IgD-negative memory B cell (primary cell): ENCODE data around the gene ELOVL4. TPM values are rescaled to one million over a fixed set of nuclear protein-coding genes. Genes with fewer than 3 reads are reported as not detected.

Experiments used
- H3K27ac Mint-ChIP-seq, 3 donors: one replicate each; pipeline ENCODE4 v1.8.0; 2020 to 2022; ENCODE audit warnings: mild to moderate bottlenecking in 3 of 3, mixed read lengths in 3 of 3, moderate library complexity in 1 of 3
- H3K27me3 Mint-ChIP-seq: one replicate; pipeline ENCODE4 v1.8.0; 2021; ENCODE audit warnings: mixed read lengths
- H3K36me3 Mint-ChIP-seq: one replicate; pipeline ENCODE4 v1.8.0; 2020; ENCODE audit warnings: mild to moderate bottlenecking, mixed read lengths
- H3K4me1 Mint-ChIP-seq, 3 donors: one replicate each; pipeline ENCODE4 v1.8.0; 2020 to 2022; ENCODE audit warnings: mixed read lengths in 3 of 3, mild to moderate bottlenecking in 1 of 3
- H3K4me3 Mint-ChIP-seq, 4 donors: one replicate each; pipeline ENCODE4 v1.8.0; 2020 to 2022; ENCODE audit warnings: mild to moderate bottlenecking in 4 of 4, mixed read lengths in 4 of 4, moderate library complexity in 3 of 4
- H3K9me3 Mint-ChIP-seq, 3 donors: one replicate each; pipeline ENCODE4 v1.8.0; 2020 to 2021; ENCODE audit warnings: mixed read lengths in 3 of 3, mild to moderate bottlenecking in 1 of 3
- polyA plus RNA-seq: library from polyadenylated mRNA; unstranded; fragments of 300-500 nt; fragmentation: Illumina TruSeq; gene quantifications from one replicate; pipeline ENCODE4 v1.2.3, GENCODE V29; 2021

The ELOVL4 gene
- polyA plus RNA-seq, 1 donor from 2014 or later, result not detected

- Mint-ChIP-seq H3K4me3 (no peak overlapping the region), H3K27me3 (peaks cover 33% of the 10 kb centered on the region), H3K36me3 (no peaks in the 10 kb centered on the region), H3K27ac (no peak overlapping the region), H3K9me3 (no peaks in the 10 kb centered on the region), H3K4me1 (peaks cover 11 to 13% (median 11%) of the 10 kb centered on the region in 3 donors)
These were observed 4.2 kb downstream of the ELOVL4 start for GRCh38 chr6:79943133-79943532.

GRCh38 chr6:79941489-79942151, 5.7 kb downstream of the ELOVL4 start:
- H3K4me1 Mint-ChIP-seq, result peaks cover 5 to 8% (median 5%) of the 10 kb centered on the region in 3 donors

GRCh38 chr6:79928478-79928998, 18.8 kb downstream of the ELOVL4 start:
- peaks cover 2% of the 10 kb centered on the region for H3K36me3 Mint-ChIP-seq
- H3K27ac Mint-ChIP-seq, result no peak overlapping the region
- H3K4me1 Mint-ChIP-seq, result peaks cover 0 to under 1% (median 0%) of the 10 kb centered on the region in 3 donors
- peaks cover 10% of the 10 kb centered on the region for H3K27me3 Mint-ChIP-seq
- H3K4me3 Mint-ChIP-seq, result no peak overlapping the region
- peaks cover 0 to 1% (median 0%) of the 10 kb centered on the region in 3 donors for H3K9me3 Mint-ChIP-seq

More at GRCh38 chr6:79941489-79942151, 5.7 kb downstream of the ELOVL4 start:
- no peaks in the 10 kb centered on the region for H3K36me3 Mint-ChIP-seq
- H3K27ac Mint-ChIP-seq, result no peak overlapping the region
- H3K4me3 Mint-ChIP-seq, result no peak overlapping the region
- H3K27me3 Mint-ChIP-seq, result peaks cover 26% of the 10 kb centered on the region
- H3K9me3 Mint-ChIP-seq, result no peaks in the 10 kb centered on the region

GRCh38 chr6:79927758-79928157, 19.6 kb downstream of the ELOVL4 start:
- Mint-ChIP-seq H3K27ac (no peak overlapping the region), H3K4me3 (no peak overlapping the region), H3K4me1 (peaks cover 0 to 3% (median 0%) of the 10 kb centered on the region in 3 donors), H3K27me3 (peaks cover 8% of the 10 kb centered on the region), H3K36me3 (peaks cover 2% of the 10 kb centered on the region), H3K9me3 (no peaks in the 10 kb centered on the region)

GRCh38 chr6:79923270-79923669, 24.1 kb downstream of the ELOVL4 start:
- Mint-ChIP-seq H3K9me3 (no peaks in the 10 kb centered on the region), H3K36me3 (no peaks in the 10 kb centered on the region), H3K27ac (no peak overlapping the region), H3K4me3 (no peak overlapping the region), H3K4me1 (peaks cover 0 to 3% (median 0%) of the 10 kb centered on the region in 3 donors), H3K27me3 (peaks cover 4% of the 10 kb centered on the region)

GRCh38 chr6:79922018-79922417, 25.3 kb downstream of the ELOVL4 start:
- H3K4me1 Mint-ChIP-seq, result peaks cover 0 to 3% (median 0%) of the 10 kb centered on the region in 3 donors

GRCh38 chr6:79913369-79913768, 34.0 kb downstream of the ELOVL4 start:
- Mint-ChIP-seq H3K27ac (no peak overlapping the region), H3K9me3 (no peaks in the 10 kb centered on the region), H3K4me3 (no peak overlapping the region), H3K4me1 (no peaks in the 10 kb centered on the region), H3K36me3 (no peaks in the 10 kb centered on the region), H3K27me3 (peaks cover 8% of the 10 kb centered on the region)

More at GRCh38 chr6:79922018-79922417, 25.3 kb downstream of the ELOVL4 start:
- Mint-ChIP-seq H3K9me3 (no peaks in the 10 kb centered on the region), H3K27ac (no peak overlapping the region), H3K36me3 (no peaks in the 10 kb centered on the region), H3K4me3 (no peak overlapping the region), H3K27me3 (peaks cover 4% of the 10 kb centered on the region)

GRCh38 chr6:79911992-79912391, 35.4 kb downstream of the ELOVL4 start:
- Mint-ChIP-seq H3K36me3 (no peaks in the 10 kb centered on the region), H3K4me1 (no peaks in the 10 kb centered on the region), H3K27me3 (peaks cover 12% of the 10 kb centered on the region), H3K9me3 (no peaks in the 10 kb centered on the region), H3K27ac (no peak overlapping the region), H3K4me3 (no peak overlapping the region)

GRCh38 chr6:79909517-79909916, 37.8 kb downstream of the ELOVL4 start:
- H3K27me3 Mint-ChIP-seq, result peaks cover 11% of the 10 kb centered on the region
- H3K36me3 Mint-ChIP-seq, result no peaks in the 10 kb centered on the region
- no peak overlapping the region for H3K27ac Mint-ChIP-seq
- H3K4me3 Mint-ChIP-seq, result no peak overlapping the region
- no peaks in the 10 kb centered on the region for H3K9me3 Mint-ChIP-seq
- H3K4me1 Mint-ChIP-seq, result no peaks in the 10 kb centered on the region

GRCh38 chr6:79902046-79902445, 45.3 kb downstream of the ELOVL4 start:
- H3K27ac Mint-ChIP-seq, result no peak overlapping the region
- H3K4me1 Mint-ChIP-seq, result no peaks in the 10 kb centered on the region
- peaks cover 1% of the 10 kb centered on the region for H3K27me3 Mint-ChIP-seq
- H3K36me3 Mint-ChIP-seq, result no peaks in the 10 kb centered on the region
- H3K9me3 Mint-ChIP-seq, result no peaks in the 10 kb centered on the region
- H3K4me3 Mint-ChIP-seq, result no peak overlapping the region

- H3K4me1 Mint-ChIP-seq, result no peaks in the 10 kb centered on the region
- H3K36me3 Mint-ChIP-seq, result no peaks in the 10 kb centered on the region
- peaks cover 0 to 2% (median 0%) of the 10 kb centered on the region in 3 donors for H3K9me3 Mint-ChIP-seq
These were observed 49.3 kb downstream of the ELOVL4 start for GRCh38 chr6:79898076-79898475.

GRCh38 chr6:79896075-79896449, 51.3 kb downstream of the ELOVL4 start:
- Mint-ChIP-seq H3K9me3 (peaks cover 0 to 9% (median 2%) of the 10 kb centered on the region in 3 donors), H3K27me3 (no peaks in the 10 kb centered on the region), H3K4me1 (no peaks in the 10 kb centered on the region), H3K4me3 (no peak overlapping the region), H3K27ac (no peak overlapping the region), H3K36me3 (no peaks in the 10 kb centered on the region)

More at GRCh38 chr6:79898076-79898475, 49.3 kb downstream of the ELOVL4 start:
- peak overlapping the region in 1 of 3 donors; percentile 81 for H3K27ac Mint-ChIP-seq
- no peak overlapping the region for H3K4me3 Mint-ChIP-seq
- no peaks in the 10 kb centered on the region for H3K27me3 Mint-ChIP-seq

- no peaks in the 10 kb centered on the region for H3K4me1 Mint-ChIP-seq
- H3K9me3 Mint-ChIP-seq, result peaks cover 2 to 15% (median 3%) of the 10 kb centered on the region in 3 donors
- no peak overlapping the region for H3K4me3 Mint-ChIP-seq
- no peak overlapping the region for H3K27ac Mint-ChIP-seq
- peaks cover 4% of the 10 kb centered on the region for H3K27me3 Mint-ChIP-seq
- no peaks in the 10 kb centered on the region for H3K36me3 Mint-ChIP-seq
These were observed 51.8 kb downstream of the ELOVL4 start for GRCh38 chr6:79895382-79896074.

GRCh38 chr6:79894939-79895338, 52.4 kb downstream of the ELOVL4 start:
- H3K4me1 Mint-ChIP-seq, result no peaks in the 10 kb centered on the region
- peaks cover 2 to 15% (median 3%) of the 10 kb centered on the region in 3 donors for H3K9me3 Mint-ChIP-seq
- no peak overlapping the region for H3K4me3 Mint-ChIP-seq
- H3K27me3 Mint-ChIP-seq, result peaks cover 4% of the 10 kb centered on the region
- no peak overlapping the region for H3K27ac Mint-ChIP-seq
- no peaks in the 10 kb centered on the region for H3K36me3 Mint-ChIP-seq

GRCh38 chr6:79888587-79888986, 58.8 kb downstream of the ELOVL4 start:
- peaks cover 4% of the 10 kb centered on the region for H3K27me3 Mint-ChIP-seq

More at GRCh38 chr6:79888587-79888986, 58.8 kb downstream of the ELOVL4 start:
- Mint-ChIP-seq H3K36me3 (no peaks in the 10 kb centered on the region), H3K4me1 (no peaks in the 10 kb centered on the region), H3K9me3 (peaks cover 2 to 15% (median 3%) of the 10 kb centered on the region in 3 donors), H3K27ac (no peak overlapping the region), H3K4me3 (no peak overlapping the region)
